VCaP (cell line): Measurements from ENCODE around the gene TMEM171.

ENCODE experiments used
- H3K27ac ChIP-seq: fragments of 450-650 bp; 2 replicates; pipeline ENCODE4 v1.5.1; 2017
- CTCF ChIP-seq: fragments of 450-650 bp; conservative IDR thresholded peaks from 2 replicates; pipeline ENCODE4 v1.5.1; 2017; ENCODE audit warnings: mild to moderate bottlenecking, moderate library complexity

TMEM171 gene

GRCh38 chr5:73097740-73098139 is 22.6 kb upstream of the TMEM171 start:
- TF ChIP-seq CTCF = no peak
- no peak overlapping the region for H3K27ac ChIP-seq

GRCh38 chr5:73100109-73100508 is 20.3 kb upstream of the TMEM171 start:
- no peak overlapping the region for H3K27ac ChIP-seq

GRCh38 chr5:73103870-73104299 is 16.5 kb upstream of the TMEM171 start:
- no peak for TF ChIP-seq CTCF

More at GRCh38 chr5:73100109-73100508, 20.3 kb upstream of the TMEM171 start:
- TF ChIP-seq CTCF = no peak

GRCh38 chr5:73104326-73104725 is 16.0 kb upstream of the TMEM171 start:
- no peak for TF ChIP-seq CTCF
- no peak overlapping the region for H3K27ac ChIP-seq

More at GRCh38 chr5:73103870-73104299, 16.5 kb upstream of the TMEM171 start:
- H3K27ac ChIP-seq = no peak overlapping the region

GRCh38 chr5:73106335-73106734 is 14.0 kb upstream of the TMEM171 start:
- no peak overlapping the region for H3K27ac ChIP-seq
- TF ChIP-seq CTCF = no peak

- no peak for TF ChIP-seq CTCF
- no peak overlapping the region for H3K27ac ChIP-seq
These were observed 10.2 kb upstream of the TMEM171 start for GRCh38 chr5:73110190-73110589.

- H3K27ac ChIP-seq = no peak overlapping the region
- no peak for TF ChIP-seq CTCF
These were observed 8.8 kb upstream of the TMEM171 start for GRCh38 chr5:73111536-73111935.
